Measurements from ENCODE around the gene COQ3. TPM values are rescaled to one million over a fixed set of nuclear protein-coding genes. Genes with fewer than 3 reads are reported as not detected.

The COQ3 gene, protein sequence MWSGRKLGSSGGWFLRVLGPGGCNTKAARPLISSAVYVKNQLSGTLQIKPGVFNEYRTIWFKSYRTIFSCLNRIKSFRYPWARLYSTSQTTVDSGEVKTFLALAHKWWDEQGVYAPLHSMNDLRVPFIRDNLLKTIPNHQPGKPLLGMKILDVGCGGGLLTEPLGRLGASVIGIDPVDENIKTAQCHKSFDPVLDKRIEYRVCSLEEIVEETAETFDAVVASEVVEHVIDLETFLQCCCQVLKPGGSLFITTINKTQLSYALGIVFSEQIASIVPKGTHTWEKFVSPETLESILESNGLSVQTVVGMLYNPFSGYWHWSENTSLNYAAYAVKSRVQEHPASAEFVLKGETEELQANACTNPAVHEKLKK
- 12.1 TPM for total RNA-seq
- polyA plus RNA-seq, result 16.9 TPM
- long read RNA-seq, donor 1, partial matches to known transcripts, result 0 of 1 reads
- long read RNA-seq, donor 1, other reads (novel, unspliced or antisense), result 0 of 1 reads
- long read RNA-seq, donor 2, result 0 reads
- long read RNA-seq, donor 3, transcript COQ3-201 (7 exons, 1,335 nt), result major isoform, 14 of 14 reads
- long read RNA-seq, donor 3, partial matches to known transcripts, result 0 of 14 reads
- long read RNA-seq, donor 3, other reads (novel, unspliced or antisense), result 0 of 14 reads
- long read RNA-seq, donor 4, partial matches to known transcripts, result 0 of 3 reads
- long read RNA-seq, donor 4, other reads (novel, unspliced or antisense), result 0 of 3 reads
- long read RNA-seq, donor 5, transcript COQ3-201 (7 exons, 1,335 nt), result major isoform, 6 of 6 reads
- long read RNA-seq, donor 5, partial matches to known transcripts, result 0 of 6 reads
- long read RNA-seq, donor 5, other reads (novel, unspliced or antisense), result 0 of 6 reads
- long read RNA-seq, donor 6, transcript COQ3-201 (7 exons, 1,335 nt), result major isoform, 6 of 6 reads
- long read RNA-seq, donor 6, partial matches to known transcripts, result 0 of 6 reads
- long read RNA-seq, donor 6, other reads (novel, unspliced or antisense), result 0 of 6 reads
- long read RNA-seq, donor 7, transcript COQ3-201 (7 exons, 1,335 nt), result major isoform, 6 of 6 reads
- long read RNA-seq, donor 7, partial matches to known transcripts, result 0 of 6 reads
- long read RNA-seq, donor 7, other reads (novel, unspliced or antisense), result 0 of 6 reads
- long read RNA-seq, donor 8, partial matches to known transcripts, result 0 of 1 reads
- long read RNA-seq, donor 8, other reads (novel, unspliced or antisense), result 0 of 1 reads
- long read RNA-seq, donor 9, partial matches to known transcripts, result 0 of 2 reads
- long read RNA-seq, donor 9, other reads (novel, unspliced or antisense), result 0 of 2 reads
- long read RNA-seq, donor 10, transcript COQ3-201 (7 exons, 1,335 nt), result major isoform, 6 of 6 reads
- long read RNA-seq, donor 10, partial matches to known transcripts, result 0 of 6 reads
- long read RNA-seq, donor 10, other reads (novel, unspliced or antisense), result 0 of 6 reads

DNA sequence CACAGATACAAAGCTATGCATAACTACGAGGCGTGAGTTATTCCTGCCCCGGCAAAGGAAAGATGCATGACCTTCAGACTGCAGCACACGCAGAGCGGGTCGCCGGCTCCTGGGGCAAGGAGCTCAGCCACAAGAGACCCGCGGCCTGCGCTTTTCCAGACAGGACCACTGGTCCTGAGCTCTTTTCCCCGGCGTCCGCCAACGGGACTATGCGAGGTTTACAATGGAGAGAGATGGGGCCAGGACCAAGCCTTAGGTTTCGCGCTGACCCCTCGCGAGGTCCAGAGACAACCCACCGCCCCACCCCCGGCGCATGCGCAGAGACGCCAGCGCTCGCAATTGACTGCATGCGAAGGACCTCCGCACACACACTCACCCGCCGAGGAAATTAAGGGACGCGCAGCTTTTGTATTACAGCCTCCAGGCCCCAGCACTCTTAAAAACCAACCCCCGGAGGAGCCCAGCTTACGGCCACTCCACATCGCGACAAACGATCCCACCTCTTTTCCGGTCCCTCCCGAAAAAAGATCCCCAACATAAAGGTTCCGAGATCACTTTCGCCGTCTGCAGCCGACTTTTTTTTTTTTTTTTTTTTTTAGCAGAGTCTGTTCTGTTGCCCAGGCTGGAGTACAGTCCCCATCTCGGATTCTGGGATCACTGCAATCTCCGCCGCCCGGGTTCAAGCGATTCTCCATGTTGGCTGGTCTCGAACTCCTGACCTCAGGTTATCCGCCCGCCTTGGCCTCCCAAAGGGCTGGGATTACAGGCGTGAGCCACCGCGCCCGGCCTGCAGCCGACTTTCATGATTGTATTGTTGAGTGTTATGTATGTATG is at the start of gene COQ3:
COQ3 (minus strand) TSS at position 498 of the 834 bp plus-strand sequence; CDS start at position 482, 16 bp downstream.
- Histone ChIP-seq H3K27ac (ENCODE audit: low read depth in 1 of 2, low read length in 1 of 2) (peak within 1 kb of the TSS; percentile 64 to 78), H3K4me3 (ENCODE audit: low read length in 2 of 2) (peak within 1 kb of the TSS; percentile 75 to 80), H3K27me3 (ENCODE audit: control insufficient read depth in 2 of 2, insufficient read depth in 1 of 2, low read length in 1 of 2) (no peaks in the 10 kb centered on the region), H3K9me3 (ENCODE audit: control insufficient read depth in 2 of 2, insufficient read depth in 1 of 2, low read length in 1 of 2) (no peaks in the 10 kb centered on the region), H3K36me3 (ENCODE audit: control insufficient read depth in 2 of 2, insufficient read depth in 2 of 2, low read length in 1 of 2) (peaks cover 0 to 4% of the 10 kb centered on the region in 2 donors), H3K4me1 (ENCODE audit: control insufficient read depth in 2 of 2, insufficient read depth in 2 of 2, low read length in 2 of 2) (peaks cover 3 to 4% of the 10 kb centered on the region in 2 donors)
- WGBS, result 14% methylated on average over 56 of the region's 56 CpGs
- DNase-seq (ENCODE audit: low read depth in 6 of 9, low spot score in 9 of 9), result peak; percentile 20 to 77 (median 57)

- DNase-seq (ENCODE audit: low read depth in 6 of 9, low spot score in 9 of 9), result peak in 3 of 9 donors; percentile 8 to 36 (median 13)
- WGBS, result 30% methylated on average over 3 of the region's 3 CpGs
- Histone ChIP-seq H3K9me3 (ENCODE audit: control insufficient read depth in 2 of 2, insufficient read depth in 1 of 2, low read length in 1 of 2) (no peaks in the 10 kb centered on the region), H3K27me3 (ENCODE audit: control insufficient read depth in 2 of 2, insufficient read depth in 1 of 2, low read length in 1 of 2) (no peaks in the 10 kb centered on the region), H3K4me3 (ENCODE audit: low read length in 2 of 2) (no peak overlapping the region), H3K36me3 (ENCODE audit: control insufficient read depth in 2 of 2, insufficient read depth in 2 of 2, low read length in 1 of 2) (peaks cover 0 to 4% of the 10 kb centered on the region in 2 donors), H3K4me1 (ENCODE audit: control insufficient read depth in 2 of 2, insufficient read depth in 2 of 2, low read length in 2 of 2) (no peaks in the 10 kb centered on the region), H3K27ac (ENCODE audit: low read depth in 1 of 2, low read length in 1 of 2) (no peak overlapping the region)
These were observed 40.9 kb upstream of the COQ3 start for GRCh38 chr6:99434702-99435530.

GRCh38 chr6:99432877-99433276 is 38.9 kb upstream of the COQ3 start:
- DNase-seq (ENCODE audit: low read depth in 6 of 9, low spot score in 9 of 9), result no peak
- WGBS, result over 99% methylated on average over 2 of the region's 2 CpGs
- Histone ChIP-seq H3K27me3 (ENCODE audit: control insufficient read depth in 2 of 2, insufficient read depth in 1 of 2, low read length in 1 of 2) (no peaks in the 10 kb centered on the region), H3K4me3 (ENCODE audit: low read length in 2 of 2) (no peak overlapping the region), H3K4me1 (ENCODE audit: control insufficient read depth in 2 of 2, insufficient read depth in 2 of 2, low read length in 2 of 2) (no peaks in the 10 kb centered on the region), H3K27ac (ENCODE audit: low read depth in 1 of 2, low read length in 1 of 2) (no peak overlapping the region), H3K36me3 (ENCODE audit: control insufficient read depth in 2 of 2, insufficient read depth in 2 of 2, low read length in 1 of 2) (peaks cover 0 to 4% of the 10 kb centered on the region in 2 donors), H3K9me3 (ENCODE audit: control insufficient read depth in 2 of 2, insufficient read depth in 1 of 2, low read length in 1 of 2) (no peaks in the 10 kb centered on the region)

DNA sequence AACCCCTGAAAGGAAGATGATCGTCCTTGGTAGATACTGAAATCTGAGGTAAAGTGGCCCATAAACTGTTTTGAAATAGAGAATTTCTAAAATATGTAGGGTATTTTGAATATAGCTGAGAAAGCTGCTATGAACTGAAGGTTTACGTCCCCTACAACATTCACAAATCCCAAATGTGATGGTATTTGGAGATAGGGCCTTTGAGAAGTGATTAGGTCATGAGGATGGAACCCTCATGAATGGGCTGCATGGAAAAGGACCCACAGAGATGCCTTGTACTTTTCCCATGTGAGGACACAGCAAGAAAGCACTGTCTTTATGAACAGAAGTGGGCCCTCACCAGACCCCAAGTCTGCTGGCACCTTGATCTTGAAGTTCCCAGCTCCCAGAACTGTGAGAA is 37.9 kb upstream of the COQ3 start:
- DNase-seq (ENCODE audit: low read depth in 6 of 9, low spot score in 9 of 9), result no peak
- no peaks in the 10 kb centered on the region for H3K9me3 ChIP-seq (ENCODE audit: control insufficient read depth in 2 of 2, insufficient read depth in 1 of 2, low read length in 1 of 2)
- 98% methylated on average over 2 of the region's 2 CpGs for WGBS
- no peaks in the 10 kb centered on the region for H3K27me3 ChIP-seq (ENCODE audit: control insufficient read depth in 2 of 2, insufficient read depth in 1 of 2, low read length in 1 of 2)
- H3K36me3 ChIP-seq (ENCODE audit: control insufficient read depth in 2 of 2, insufficient read depth in 2 of 2, low read length in 1 of 2), result peaks cover 0 to 4% of the 10 kb centered on the region in 2 donors
- H3K4me3 ChIP-seq (ENCODE audit: low read length in 2 of 2), result no peak overlapping the region
- H3K4me1 ChIP-seq (ENCODE audit: control insufficient read depth in 2 of 2, insufficient read depth in 2 of 2, low read length in 2 of 2), result no peaks in the 10 kb centered on the region
- no peak overlapping the region for H3K27ac ChIP-seq (ENCODE audit: low read depth in 1 of 2, low read length in 1 of 2)

- Histone ChIP-seq H3K36me3 (ENCODE audit: control insufficient read depth in 2 of 2, insufficient read depth in 2 of 2, low read length in 1 of 2) (peaks cover 0 to 4% of the 10 kb centered on the region in 2 donors), H3K27me3 (ENCODE audit: control insufficient read depth in 2 of 2, insufficient read depth in 1 of 2, low read length in 1 of 2) (no peaks in the 10 kb centered on the region), H3K4me1 (ENCODE audit: control insufficient read depth in 2 of 2, insufficient read depth in 2 of 2, low read length in 2 of 2) (peaks cover 10 to 14% of the 10 kb centered on the region in 2 donors), H3K9me3 (ENCODE audit: control insufficient read depth in 2 of 2, insufficient read depth in 1 of 2, low read length in 1 of 2) (no peaks in the 10 kb centered on the region), H3K4me3 (ENCODE audit: low read length in 2 of 2) (no peak overlapping the region), H3K27ac (ENCODE audit: low read depth in 1 of 2, low read length in 1 of 2) (no peak overlapping the region)
- WGBS, result 97% methylated on average over 5 of the region's 5 CpGs
- no peak for DNase-seq (ENCODE audit: low read depth in 6 of 9, low spot score in 9 of 9)
These were observed 34.0 kb upstream of the COQ3 start for GRCh38 chr6:99427988-99428387.

DNA sequence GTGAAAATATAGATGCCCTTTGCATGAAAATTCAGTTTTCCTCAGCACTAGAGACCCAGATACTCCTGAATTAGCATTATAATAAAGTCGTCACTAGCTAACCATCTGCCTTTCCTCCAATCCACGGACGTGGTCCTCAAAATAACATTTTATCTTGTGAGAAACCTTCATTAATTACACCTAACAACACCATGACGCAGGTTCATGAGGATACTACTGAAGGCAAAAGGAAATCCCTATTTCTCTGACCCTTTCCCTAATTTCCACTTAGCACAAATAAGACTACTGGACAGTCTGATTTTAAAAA is 32.4 kb upstream of the COQ3 start:
- no peaks in the 10 kb centered on the region for H3K9me3 ChIP-seq (ENCODE audit: control insufficient read depth in 2 of 2, insufficient read depth in 1 of 2, low read length in 1 of 2)
- H3K4me3 ChIP-seq (ENCODE audit: low read length in 2 of 2), result peak overlapping the region; percentile 65 to 99
- peaks cover 10 to 14% of the 10 kb centered on the region in 2 donors for H3K4me1 ChIP-seq (ENCODE audit: control insufficient read depth in 2 of 2, insufficient read depth in 2 of 2, low read length in 2 of 2)
- peaks cover 0 to 7% of the 10 kb centered on the region in 2 donors for H3K36me3 ChIP-seq (ENCODE audit: control insufficient read depth in 2 of 2, insufficient read depth in 2 of 2, low read length in 1 of 2)
- no peak for DNase-seq (ENCODE audit: low read depth in 6 of 9, low spot score in 9 of 9)
- no peaks in the 10 kb centered on the region for H3K27me3 ChIP-seq (ENCODE audit: control insufficient read depth in 2 of 2, insufficient read depth in 1 of 2, low read length in 1 of 2)
- H3K27ac ChIP-seq (ENCODE audit: low read depth in 1 of 2, low read length in 1 of 2), result peak overlapping the region in 1 of 2 donors; percentile 99
- WGBS, result 84% methylated on average over 4 of the region's 4 CpGs

DNA sequence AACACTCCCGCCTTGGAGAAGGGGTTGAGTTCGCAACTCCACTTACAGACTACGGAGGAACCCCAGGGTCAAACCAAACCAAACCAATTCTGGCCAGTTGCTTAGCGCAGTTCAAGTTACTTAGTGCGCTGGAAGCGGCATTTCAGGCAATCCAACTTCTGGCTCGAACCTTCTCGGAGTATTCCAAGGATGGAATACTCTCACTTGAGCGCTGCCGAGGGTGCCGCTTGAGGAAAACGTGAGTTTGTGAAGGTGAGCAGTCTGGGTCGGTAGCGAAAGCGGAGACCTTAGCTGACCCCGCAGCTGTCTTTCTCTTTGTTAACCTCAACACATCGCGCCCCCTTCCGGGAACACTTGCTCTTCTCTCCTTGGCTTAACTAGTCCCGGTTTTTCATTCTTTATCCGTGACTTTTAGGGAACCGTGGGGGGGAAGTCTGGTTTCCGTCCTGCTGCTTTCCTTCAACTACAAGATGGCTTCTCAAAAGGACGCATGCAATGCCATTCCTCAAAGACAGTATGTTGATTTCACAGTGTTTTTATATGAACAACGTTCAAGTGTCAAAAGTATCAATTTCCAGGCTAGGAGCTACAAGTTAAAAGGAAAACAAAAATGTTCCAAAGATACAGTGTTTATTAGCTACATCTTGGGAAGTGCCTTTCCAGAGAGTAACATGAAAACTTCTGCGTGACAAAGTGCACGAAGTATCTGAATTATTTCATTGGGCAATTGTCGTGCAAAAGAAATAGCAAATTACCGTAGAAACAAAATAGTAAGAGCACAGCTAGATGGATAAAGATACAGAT is 31.9 kb upstream of the COQ3 start:
- 6% methylated on average over 29 of the region's 29 CpGs for WGBS
- Histone ChIP-seq H3K36me3 (ENCODE audit: control insufficient read depth in 2 of 2, insufficient read depth in 2 of 2, low read length in 1 of 2) (peaks cover 0 to 5% of the 10 kb centered on the region in 2 donors), H3K4me1 (ENCODE audit: control insufficient read depth in 2 of 2, insufficient read depth in 2 of 2, low read length in 2 of 2) (peaks cover 10 to 14% of the 10 kb centered on the region in 2 donors), H3K27me3 (ENCODE audit: control insufficient read depth in 2 of 2, insufficient read depth in 1 of 2, low read length in 1 of 2) (no peaks in the 10 kb centered on the region), H3K9me3 (ENCODE audit: control insufficient read depth in 2 of 2, insufficient read depth in 1 of 2, low read length in 1 of 2) (no peaks in the 10 kb centered on the region), H3K27ac (ENCODE audit: low read depth in 1 of 2, low read length in 1 of 2) (peak overlapping the region; percentile 95 to 99), H3K4me3 (ENCODE audit: low read length in 2 of 2) (peak overlapping the region; percentile 65 to 99)
- DNase-seq (ENCODE audit: low read depth in 6 of 9, low spot score in 9 of 9), result peak in 8 of 9 donors; percentile 58 to 89 (median 74)

Measured in thymus (tissue), 14 donors.